GM19372 (cell line): ENCODE data around the gene ZNF467.
A peak's percentile ranks its signal among the peaks of the same experiment; 100 is the strongest.

Experiments
- ATAC-seq: cut with Tn5 transposase; IDR thresholded peaks from one replicate; pipeline ENCODE4 v1.9.1; 2021; ENCODE audit warnings: mild to moderate bottlenecking, low read depth, moderate library complexity; ENCODE audit not compliant: unreplicated experiment

Gene ZNF467

GRCh38 chr7:149719050-149719899, 54.1 kb downstream of the ZNF467 start:
- no peak for ATAC-seq

DNA sequence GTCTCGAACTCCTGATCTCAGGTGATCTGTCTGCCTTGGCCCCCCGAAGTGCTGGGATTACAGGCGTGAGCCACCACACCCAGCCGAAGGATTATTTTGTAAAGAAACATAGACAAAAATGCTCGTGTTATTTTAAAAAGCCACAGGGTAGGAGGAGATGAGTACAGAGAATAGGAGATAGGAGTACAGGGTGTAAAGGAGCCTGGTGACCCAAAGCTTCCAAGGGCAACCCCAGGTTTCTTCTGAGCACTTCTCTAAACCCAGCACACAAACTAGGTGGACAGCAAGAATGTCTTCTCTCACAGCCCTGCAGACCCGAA, 54.7 kb downstream of the ZNF467 start:
- no peak for ATAC-seq

DNA sequence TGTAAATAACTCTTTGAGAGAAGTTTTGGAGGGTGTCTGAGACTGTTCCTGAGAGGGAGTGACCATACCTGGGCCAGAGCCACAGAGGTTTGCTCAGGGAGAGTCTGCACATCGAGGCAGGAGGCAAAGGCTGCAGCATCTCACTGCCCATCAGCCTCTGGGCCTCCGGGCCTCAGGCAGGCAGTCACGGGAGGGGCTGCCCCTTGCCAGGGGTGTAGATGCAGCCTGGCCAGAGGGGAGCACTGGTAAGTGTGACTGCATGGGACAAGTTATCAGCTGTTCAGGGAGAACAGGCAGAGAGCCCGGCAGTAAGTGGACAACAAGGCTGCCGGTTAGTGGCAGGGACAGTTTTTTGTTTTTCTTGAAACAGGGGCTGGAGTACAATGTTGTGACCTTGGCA, 55.9 kb downstream of the ZNF467 start:
- ATAC-seq = no peak

DNA sequence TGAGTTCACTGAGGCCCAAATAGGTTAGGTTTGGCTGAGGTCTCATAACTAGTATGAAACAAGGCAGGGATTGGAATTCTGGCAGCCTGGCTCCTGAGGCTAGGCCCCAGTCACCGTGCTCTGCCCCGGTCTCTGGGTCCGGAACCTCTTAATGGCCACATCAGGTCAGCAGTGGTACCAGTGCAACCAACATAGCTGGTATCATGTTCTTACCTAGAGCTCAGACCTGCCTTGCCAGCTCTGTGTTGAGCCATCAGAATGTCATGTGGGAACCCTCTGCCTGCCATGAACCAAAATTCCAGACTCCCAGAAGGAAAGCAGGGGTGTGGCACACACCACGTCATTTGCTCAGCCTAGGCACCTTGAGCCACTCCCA, 56.5 kb downstream of the ZNF467 start:
- no peak for ATAC-seq

DNA sequence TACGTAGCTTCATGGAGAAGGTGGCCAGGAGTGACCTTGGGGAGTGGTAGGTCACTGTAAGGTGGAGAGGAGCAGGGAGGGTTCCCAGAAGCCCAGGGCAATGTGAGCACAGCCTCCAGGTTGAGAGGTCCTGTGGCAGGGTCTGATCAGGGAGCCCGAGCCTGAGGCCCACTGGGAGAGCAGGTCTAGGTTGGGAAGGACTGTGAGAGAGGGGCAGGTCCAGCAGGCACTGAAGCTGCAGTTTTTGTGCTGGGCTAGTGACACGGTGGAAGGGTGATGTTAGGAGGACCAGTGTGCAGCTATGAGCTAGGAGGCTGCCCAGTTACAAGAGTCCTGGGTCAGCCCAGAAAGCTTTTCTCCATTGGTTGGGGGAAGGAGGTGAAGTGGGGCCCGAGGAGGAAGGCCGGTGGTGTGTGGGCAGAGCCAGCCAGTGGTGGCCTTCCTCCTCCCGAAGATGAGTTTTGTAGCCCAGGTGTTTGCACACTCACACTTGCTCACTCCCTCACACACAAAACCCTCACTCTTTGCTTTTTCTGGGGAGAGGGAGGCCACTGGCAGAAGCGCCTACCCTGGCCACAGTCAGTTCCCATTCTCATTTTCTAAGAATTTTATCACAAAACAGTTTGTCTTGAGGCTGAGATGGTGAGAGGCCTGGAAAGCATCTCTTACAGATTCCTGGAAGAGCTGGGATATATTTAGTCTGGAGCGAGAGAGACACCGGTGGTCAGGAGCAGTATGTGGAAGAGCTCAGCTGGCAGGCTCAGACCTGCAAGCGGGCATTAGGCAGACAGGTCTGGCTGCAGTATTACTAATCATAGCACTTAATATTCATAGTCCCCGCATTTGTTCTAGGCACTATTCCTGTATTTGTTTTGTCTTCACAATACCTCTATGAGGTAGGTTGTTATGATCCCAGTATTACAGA, 57.1 kb downstream of the ZNF467 start:
- ATAC-seq = no peak

DNA sequence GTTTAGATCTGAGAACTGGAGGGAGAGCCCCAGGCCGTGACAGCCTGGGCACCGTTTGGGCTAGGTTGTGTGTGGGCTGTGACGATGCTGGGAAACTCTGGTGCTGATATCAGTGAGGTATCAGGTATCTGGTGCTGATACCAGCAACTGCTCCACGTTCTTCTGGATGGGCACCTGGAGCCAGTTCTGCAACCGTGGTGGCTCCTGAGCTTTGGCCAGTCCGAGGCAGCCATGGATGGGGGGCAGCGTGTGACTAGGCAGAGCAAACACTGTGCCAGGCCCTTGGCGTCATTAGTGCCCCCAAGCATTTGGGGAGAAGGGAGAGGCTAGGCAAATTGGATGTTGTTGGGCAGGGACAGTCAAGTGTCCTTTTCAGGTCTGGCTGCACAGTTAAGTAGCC, 57.9 kb downstream of the ZNF467 start:
- ATAC-seq = no peak

- ATAC-seq = peak; percentile 16
These were observed 58.4 kb downstream of the ZNF467 start for GRCh38 chr7:149714910-149715471.
